ENCODE measurements around the gene ADK. TPM values are rescaled to one million over a fixed set of nuclear protein-coding genes. Genes with fewer than 3 reads are reported as not detected.

The ADK gene
- total and polyA plus RNA-seq, 2 of the 4 experiments (the other 2 are of a cell fraction) = 30.6 to 40.9 TPM

- Histone ChIP-seq H3K23ac (ENCODE audit: low read depth, low read length) (no peak overlapping the region), H4K20me1 (ENCODE audit: insufficient read depth, low read length) (no peaks in the 10 kb centered on the region), H3K36me3 (ENCODE audit: control insufficient read depth, insufficient read depth, low read length) (no peaks in the 10 kb centered on the region), H3K9me1 (ENCODE audit: insufficient read depth, low read length) (0 out of 2 replicates have a peak, but pooled peaks cover 4% of the 10 kb centered on the region), H2BK5ac (ENCODE audit: low read depth, low read length, poor library complexity, severe bottlenecking) (no peak overlapping the region), H3K4me3 (ENCODE audit: insufficient read depth, low read depth, low read length) (no peak overlapping the region), H3K14ac (replicated peaks; ENCODE audit: low read depth, low read length) (no peak overlapping the region), H4K91ac (ENCODE audit: insufficient read depth, low read depth, low read length) (no peak overlapping the region), H3K56ac (ENCODE audit: extremely low read depth, insufficient read depth, low read length) (no peak overlapping the region), H2AK5ac (ENCODE audit: low read depth, low read length) (no peak overlapping the region; the same call in 1 of the 2 replicates), H4K8ac (ENCODE audit: low read depth in 2 of 2, low read length in 2 of 2) (no peak overlapping the region), H3K4me2 (ENCODE audit: low read depth, low read length) (no peak overlapping the region), H2BK20ac (ENCODE audit: low read depth, low read length) (no peak overlapping the region), H2AK9ac (replicated peaks; ENCODE audit: low read depth, low read length, poor library complexity) (no peak overlapping the region), H3K27me3 (ENCODE audit: control insufficient read depth, insufficient read depth, low read length) (no peaks in the 10 kb centered on the region), H4K5ac (ENCODE audit: low read depth, low read length) (no peak overlapping the region), H3K9me3 (ENCODE audit: control insufficient read depth, insufficient read depth, low read length) (no peaks in the 10 kb centered on the region), H3K4ac (ENCODE audit: low read depth, low read length) (no peak overlapping the region), H3K27ac (ENCODE audit: insufficient read depth, low read length) (no peak overlapping the region), H3K4me1 (ENCODE audit: control insufficient read depth, insufficient read depth, low read length) (no peaks in the 10 kb centered on the region), H3K9ac (ENCODE audit: low read depth, low read length) (no peak overlapping the region), H2AFZ (replicated peaks; ENCODE audit: low read length, poor library complexity) (no peak overlapping the region), H3K18ac (ENCODE audit: low read depth, low read length) (no peak overlapping the region), H2BK15ac (ENCODE audit: low read depth, low read length) (no peak overlapping the region), H3K79me1 (ENCODE audit: low read depth in 1 of 2, low read length in 2 of 2) (peaks cover 12 to 17% of the 10 kb centered on the region in 2 experiments; a peak in 2 of 4 replicates), H2BK120ac (ENCODE audit: low read depth, low read length) (no peak overlapping the region)
- no TSS peak for BruUV-seq (replicated peaks)
- in situ Hi-C loops (cut with MboI; ENCODE audit: low sequenced_read_pairs) (no loop called here), dilution Hi-C loops (cut with HindIII; ENCODE audit: low sequenced_read_pairs, unreplicated experiment) (no loop called here), intact Hi-C loops (cut with micrococcal nuclease) (no loop called here)
- ATAC-seq (ENCODE audit: low read depth) = no peak
- ChIA-PET POLR2A (ENCODE audit: unreplicated experiment) (no interaction called here), CTCF (no interaction called here)
- DNase-seq = no peak
- no CpG with 5 or more reads among the region's 3 CpGs for WGBS, 2 experiments (ENCODE audit: extremely low coverage in 2 of 2, insufficient read length in 1 of 2)
- no peak for TF ChIP-seq CHD1 (IDR thresholded peaks at IDR 0.05; ENCODE audit: low read depth, low read length)
- no peak for TF ChIP-seq POLR2A (IDR thresholded peaks at IDR 0.05; ENCODE audit: low read depth, low read length)
- no peak for TF ChIP-seq CTCF (conservative IDR thresholded peaks at IDR 0.05; ENCODE audit: low read depth, low read length)
- TF ChIP-seq MXI1 (IDR thresholded peaks at IDR 0.05; ENCODE audit: borderline replicate concordance, low read depth, low read length) = no peak
- TF ChIP-seq FOS (IDR thresholded peaks at IDR 0.05; ENCODE audit: low read depth, low read length) = no peak
Observed at GRCh38 chr10:74272288-74272687, 121.3 kb downstream of the ADK start.

Data from IMR-90 (cell line).